Measurements from ENCODE around the gene BAAT. TPM values are rescaled to one million over a fixed set of nuclear protein-coding genes. Genes with fewer than 3 reads are reported as not detected.

Gene BAAT
- total and polyA plus RNA-seq, 8 donors, result 0.43 to 13.9 (median 1.6) TPM

DNA sequence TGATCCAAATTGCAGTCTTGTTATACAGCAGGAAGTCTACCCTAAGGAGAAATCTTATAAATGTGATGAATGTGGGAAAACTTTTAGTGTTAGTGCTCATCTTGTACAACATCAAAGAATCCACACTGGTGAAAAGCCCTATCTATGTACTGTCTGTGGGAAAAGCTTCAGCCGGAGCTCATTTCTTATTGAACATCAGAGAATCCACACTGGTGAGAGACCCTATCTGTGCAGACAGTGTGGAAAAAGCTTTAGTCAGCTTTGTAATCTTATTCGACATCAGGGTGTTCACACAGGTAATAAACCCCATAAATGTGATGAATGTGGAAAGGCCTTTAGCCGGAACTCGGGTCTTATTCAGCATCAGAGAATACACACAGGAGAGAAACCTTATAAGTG is 24.3 kb upstream of the BAAT start:
- 98% methylated on average over 4 of the region's 4 CpGs for WGBS, 2 donors
- no peaks in the 10 kb centered on the region for H3K27me3 ChIP-seq
- TF ChIP-seq CTCF (IDR thresholded peaks at IDR 0.05), result no peak
- H3K9me3 ChIP-seq, result peaks cover 0 to 11% (median 3%) of the 10 kb centered on the region in 4 donors
- H3K4me3 ChIP-seq, result no peak overlapping the region
- FAIRE-seq (no peak), DNase-seq (no peak), ATAC-seq (no peak)
- H3K27ac ChIP-seq, result no peak overlapping the region
- intact Hi-C loops (cut with DNase I), result no loop called here
- H3K36me3 ChIP-seq, result peaks cover 18 to 54% (median 26%) of the 10 kb centered on the region in 3 donors
- no peaks in the 10 kb centered on the region for H3K4me1 ChIP-seq

DNA sequence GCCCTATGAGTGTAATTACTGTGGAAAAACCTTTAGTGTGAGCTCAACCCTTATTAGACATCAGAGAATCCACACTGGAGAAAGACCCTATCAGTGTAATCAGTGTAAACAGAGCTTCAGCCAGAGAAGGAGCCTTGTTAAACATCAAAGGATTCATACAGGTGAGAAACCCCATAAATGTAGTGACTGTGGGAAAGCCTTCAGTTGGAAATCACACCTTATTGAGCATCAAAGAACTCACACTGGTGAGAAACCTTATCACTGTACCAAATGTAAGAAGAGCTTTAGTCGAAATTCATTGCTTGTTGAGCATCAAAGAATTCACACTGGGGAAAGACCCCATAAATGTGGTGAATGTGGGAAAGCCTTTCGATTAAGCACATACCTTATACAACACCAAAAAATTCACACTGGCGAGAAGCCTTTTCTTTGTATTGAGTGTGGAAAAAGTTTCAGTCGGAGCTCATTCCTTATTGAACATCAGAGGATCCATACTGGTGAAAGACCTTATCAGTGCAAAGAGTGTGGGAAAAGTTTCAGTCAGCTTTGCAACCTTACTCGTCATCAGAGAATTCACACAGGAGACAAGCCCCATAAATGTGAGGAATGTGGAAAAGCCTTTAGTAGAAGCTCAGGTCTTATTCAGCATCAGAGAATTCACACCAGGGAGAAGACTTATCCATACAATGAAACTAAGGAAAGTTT is 23.7 kb upstream of the BAAT start:
- WGBS, 2 donors, result 98 to 99% methylated on average over 5 of the region's 5 CpGs

GRCh38 chr9:101403516-101404285 is 18.9 kb upstream of the BAAT start:
- no peak for DNase-seq
- peaks cover 21 to 78% (median 29%) of the 10 kb centered on the region in 3 donors for H3K36me3 ChIP-seq
- H3K4me1 ChIP-seq, result peaks cover 8 to 15% (median 9%) of the 10 kb centered on the region in 3 donors
- no peaks in the 10 kb centered on the region for H3K27me3 ChIP-seq
- TF ChIP-seq CTCF (IDR thresholded peaks at IDR 0.05), result no peak
- ATAC-seq, result no peak
- no peak overlapping the region for H3K27ac ChIP-seq
- WGBS, 2 donors, result 92 to 93% methylated on average over 9 of the region's 9 CpGs
- peaks cover 0 to 7% (median 3%) of the 10 kb centered on the region in 4 donors for H3K9me3 ChIP-seq
- no peak overlapping the region for H3K4me3 ChIP-seq
- no peak for FAIRE-seq
- intact Hi-C loops (cut with DNase I), result no loop called here

More for the DNA sequence above, 23.7 kb upstream of the BAAT start:
- H3K9me3 ChIP-seq, result peaks cover 0 to 11% (median 3%) of the 10 kb centered on the region in 4 donors
- DNase-seq (no peak), FAIRE-seq (no peak), ATAC-seq (no peak)
- intact Hi-C loops (cut with DNase I), result no loop called here
- no peak for TF ChIP-seq CTCF (IDR thresholded peaks at IDR 0.05)
- no peaks in the 10 kb centered on the region for H3K4me1 ChIP-seq
- no peak overlapping the region for H3K4me3 ChIP-seq
- H3K27me3 ChIP-seq, result no peaks in the 10 kb centered on the region
- H3K27ac ChIP-seq, result no peak overlapping the region
- peaks cover 24 to 60% (median 32%) of the 10 kb centered on the region in 3 donors for H3K36me3 ChIP-seq

- 22 to 30% methylated on average over 5 of the region's 5 CpGs for WGBS, 2 donors
- FAIRE-seq (no peak), ATAC-seq (no peak), DNase-seq (peak in 3 of 6 donors; percentile 26 to 47 (median 36))
- Histone ChIP-seq H3K4me1 (peaks cover 15 to 25% (median 24%) of the 10 kb centered on the region in 3 donors), H3K9me3 (no peaks in the 10 kb centered on the region), H3K36me3 (peaks cover 5 to 42% (median 14%) of the 10 kb centered on the region in 3 donors), H3K27ac (peak overlapping the region in 2 of 4 donors; percentile 82 to 90), H3K27me3 (no peaks in the 10 kb centered on the region), H3K4me3 (peak overlapping the region; percentile 58 to 79 (median 70))
- TF ChIP-seq CTCF (IDR thresholded peaks at IDR 0.05), result no peak
- intact Hi-C loops (cut with DNase I), result no loop called here
These were observed 15.3 kb upstream of the BAAT start for GRCh38 chr9:101400120-101400519.
